ENCODE data around the gene DLGAP4. TPM values are rescaled to one million over a fixed set of nuclear protein-coding genes. Genes with fewer than 3 reads are reported as not detected.

DLGAP4 gene
- total and polyA plus RNA-seq, 9 of the 15 experiments (the other 6 are each of a cell fraction or from before 2014, with no cell fraction given): 0.31 to 34.1 (median 4.5) TPM

- BruUV-seq (replicated peaks): no TSS peak
- Histone ChIP-seq H3K4me2 (ENCODE audit: insufficient read depth, low read length) (no peak overlapping the region), H3K4me1 (replicated peaks in 1 of 2; ENCODE audit: control insufficient read depth in 2 of 2, insufficient read depth in 2 of 2, low read length in 2 of 2) (no peaks in the 10 kb centered on the region), H2AFZ (ENCODE audit: low read depth, low read length) (no peak overlapping the region), H3K4me3 (no peak overlapping the region), H3K79me2 (ENCODE audit: control insufficient read depth, insufficient read depth, low read length) (no peaks in the 10 kb centered on the region), H3K36me3 (ENCODE audit: control insufficient read depth, insufficient read depth, low read length) (no peaks in the 10 kb centered on the region), H4K20me1 (replicated peaks; ENCODE audit: control insufficient read depth, insufficient read depth, low read length) (peaks cover 5% of the 10 kb centered on the region; the same call in 1 of the 2 replicates), H3K9me3 (replicated peaks; ENCODE audit: control insufficient read depth, insufficient read depth, low read depth, low read length) (no peaks in the 10 kb centered on the region), H3K27me3 (ENCODE audit: control insufficient read depth in 2 of 2, insufficient read depth in 2 of 2, low read length in 2 of 2) (peaks cover 6 to 24% of the 10 kb centered on the region in 2 experiments; a peak in 3 of 5 replicates), H3K9ac (ENCODE audit: insufficient read depth in 1 of 2, low read depth in 2 of 2, low read length in 2 of 2) (no peak overlapping the region), H3K27ac (ENCODE audit: extremely low read depth, low read depth, low read length) (no peak overlapping the region), H3K9me1 (ENCODE audit: control insufficient read depth, insufficient read depth, low read length) (no peaks in the 10 kb centered on the region)
- TF ChIP-seq RBM14 (IDR thresholded peaks at IDR 0.05; ENCODE audit: borderline replicate concordance, insufficient read depth, low read depth, low read length): no peak
- TF ChIP-seq TCFL5 (CRISPR knock-in tag; conservative IDR thresholded peaks at IDR 0.05): no peak
- ATAC-seq (no peak), FAIRE-seq (no peak), DNase-seq (ENCODE audit: extremely low read depth in 1 of 4, low spot score in 3 of 4) (no peak)
- in situ Hi-C loops (cut with MboI) (no loop called here), intact Hi-C loops (cut with micrococcal nuclease) (no loop called here)
- WGBS (ENCODE audit: insufficient coverage, low coverage, missing lambda C conversion rate): 0% methylated on average over 6 of the region's 8 CpGs
- ChIA-PET CTCF (ENCODE audit: low intra/inter-chr PET ratio) (no interaction called here), POLR2A (no interaction called here)
Observed at GRCh38 chr20:36320261-36320897, 14.2 kb downstream of the DLGAP4 start.

GRCh38 chr20:36320898-36321695 is 15.0 kb downstream of the DLGAP4 start:
- no peak for ATAC-seq
- TF ChIP-seq RREB1 (CRISPR knock-in tag; IDR thresholded peaks at IDR 0.05): no peak
- no peak for TF ChIP-seq ELF1 (tag; IDR thresholded peaks at IDR 0.05)
- no peak for TF ChIP-seq ZBTB5 (IDR thresholded peaks at IDR 0.05)

More at GRCh38 chr20:36320898-36321695, 15.0 kb downstream of the DLGAP4 start:
- Histone ChIP-seq H4K20me1 (replicated peaks; ENCODE audit: control insufficient read depth, insufficient read depth, low read length) (peaks cover 5% of the 10 kb centered on the region; the same call in 1 of the 2 replicates), H2AFZ (ENCODE audit: low read depth, low read length) (no peak overlapping the region), H3K27ac (ENCODE audit: extremely low read depth, low read depth, low read length) (no peak overlapping the region), H3K9ac (ENCODE audit: insufficient read depth in 1 of 2, low read depth in 2 of 2, low read length in 2 of 2) (no peak overlapping the region; a peak in 1 of 4 replicates), H3K27me3 (ENCODE audit: control insufficient read depth in 2 of 2, insufficient read depth in 2 of 2, low read length in 2 of 2) (peaks cover 6 to 24% of the 10 kb centered on the region in 2 experiments; a peak in 3 of 5 replicates), H3K36me3 (ENCODE audit: control insufficient read depth, insufficient read depth, low read length) (no peaks in the 10 kb centered on the region), H3K4me2 (ENCODE audit: insufficient read depth, low read length) (no peak overlapping the region), H3K9me1 (ENCODE audit: control insufficient read depth, insufficient read depth, low read length) (no peaks in the 10 kb centered on the region), H3K79me2 (ENCODE audit: control insufficient read depth, insufficient read depth, low read length) (no peaks in the 10 kb centered on the region), H3K4me1 (replicated peaks in 1 of 2; ENCODE audit: control insufficient read depth in 2 of 2, insufficient read depth in 2 of 2, low read length in 2 of 2) (no peaks in the 10 kb centered on the region), H3K9me3 (replicated peaks; ENCODE audit: control insufficient read depth, insufficient read depth, low read depth, low read length) (no peaks in the 10 kb centered on the region), H3K4me3 (no peak overlapping the region)
- CTCF ChIA-PET (ENCODE audit: low intra/inter-chr PET ratio): no interaction called here
- no peak for DNase-seq (ENCODE audit: extremely low read depth in 1 of 4, low spot score in 3 of 4)
- in situ Hi-C loops (cut with MboI) (no loop called here), intact Hi-C loops (cut with micrococcal nuclease) (no loop called here)
- no peak for FAIRE-seq
- POLR2A ChIA-PET: interaction anchor here (0.6 kb wide), 1 partner anchor 29 kb away, joined by 3 read pairs; no protein-coding TSS in a partner anchor
- WGBS (ENCODE audit: insufficient coverage, low coverage, missing lambda C conversion rate): 2% methylated on average over 23 of the region's 24 CpGs
- BruUV-seq (replicated peaks): no TSS peak

All from K562 (cell line).